BE2C (cell line): ENCODE measurements around the gene DYNC2H1.

Source experiments
- DNase-seq: peaks from one replicate; pipeline ENCODE4 v3.0.0-alpha.2; 2020
- H3K27me3 ChIP-seq: fragments of 250-450 bp; sonication (Bioruptor Pico); 2 replicates; pipeline ENCODE4 v1.5.1; 2020; ENCODE audit warnings: mild to moderate bottlenecking
- H3K36me3 ChIP-seq: fragments of 250-450 bp; sonication (Bioruptor Pico); 2 replicates; pipeline ENCODE4 v1.5.1; 2020; ENCODE audit warnings: mild to moderate bottlenecking
- H3K4me1 ChIP-seq: fragments of 250-450 bp; sonication (Bioruptor Pico); 2 replicates; pipeline ENCODE4 v1.5.1; 2020
- H3K4me3 ChIP-seq: 2 replicates; pipeline ENCODE4 v1.5.1; 2011; ENCODE audit warnings: low read depth, low read length
- H3K9me3 ChIP-seq: fragments of 250-450 bp; sonication (Bioruptor Pico); 2 replicates; pipeline ENCODE4 v1.5.1; 2020
- TF ChIP-seq, protein P1 (sequence below): IDR thresholded peaks from 2 replicates; pipeline ENCODE4 v1.5.1; 2012; ENCODE audit warnings: mild to moderate bottlenecking, low read depth, low read length

DYNC2H1 gene

DNA sequence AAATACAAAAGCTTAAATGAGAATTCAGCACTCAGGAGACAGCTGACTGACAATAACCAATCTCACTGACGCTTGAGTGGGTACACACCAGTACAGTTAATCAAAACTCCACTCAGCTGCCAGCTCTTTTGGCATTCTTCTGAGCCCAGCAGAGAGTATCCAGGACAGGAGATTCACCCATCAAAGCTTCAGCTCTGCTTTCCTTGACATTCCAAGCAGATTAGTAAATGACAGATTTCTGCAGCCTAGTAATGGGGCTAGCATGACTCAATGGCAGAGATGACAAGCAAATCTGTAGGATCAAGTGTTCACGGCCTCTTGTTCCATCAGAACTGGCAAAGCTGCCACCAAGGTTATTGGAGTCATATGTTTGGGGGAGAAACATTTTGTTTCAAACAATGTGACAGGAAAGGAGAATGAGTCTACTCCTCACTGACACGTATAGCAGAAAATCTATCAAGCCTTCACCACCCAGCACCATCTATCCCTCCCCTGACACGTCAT is 420.0 kb downstream of the DYNC2H1 start:
- peaks cover 6% of the 10 kb centered on the region for H3K4me1 ChIP-seq
- TF ChIP-seq, protein P1, sequence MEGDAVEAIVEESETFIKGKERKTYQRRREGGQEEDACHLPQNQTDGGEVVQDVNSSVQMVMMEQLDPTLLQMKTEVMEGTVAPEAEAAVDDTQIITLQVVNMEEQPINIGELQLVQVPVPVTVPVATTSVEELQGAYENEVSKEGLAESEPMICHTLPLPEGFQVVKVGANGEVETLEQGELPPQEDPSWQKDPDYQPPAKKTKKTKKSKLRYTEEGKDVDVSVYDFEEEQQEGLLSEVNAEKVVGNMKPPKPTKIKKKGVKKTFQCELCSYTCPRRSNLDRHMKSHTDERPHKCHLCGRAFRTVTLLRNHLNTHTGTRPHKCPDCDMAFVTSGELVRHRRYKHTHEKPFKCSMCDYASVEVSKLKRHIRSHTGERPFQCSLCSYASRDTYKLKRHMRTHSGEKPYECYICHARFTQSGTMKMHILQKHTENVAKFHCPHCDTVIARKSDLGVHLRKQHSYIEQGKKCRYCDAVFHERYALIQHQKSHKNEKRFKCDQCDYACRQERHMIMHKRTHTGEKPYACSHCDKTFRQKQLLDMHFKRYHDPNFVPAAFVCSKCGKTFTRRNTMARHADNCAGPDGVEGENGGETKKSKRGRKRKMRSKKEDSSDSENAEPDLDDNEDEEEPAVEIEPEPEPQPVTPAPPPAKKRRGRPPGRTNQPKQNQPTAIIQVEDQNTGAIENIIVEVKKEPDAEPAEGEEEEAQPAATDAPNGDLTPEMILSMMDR, result no peak
- H3K4me3 ChIP-seq, result no peak overlapping the region
- no peaks in the 10 kb centered on the region for H3K9me3 ChIP-seq
- H3K27me3 ChIP-seq, result no peaks in the 10 kb centered on the region
- H3K36me3 ChIP-seq, result no peaks in the 10 kb centered on the region
- DNase-seq, result peak; percentile 36
